HG03095 (cell line): ENCODE measurements around the gene DMRT1.
"Not testable (repeated sequence)": the region's sequence is repeated elsewhere in the genome, so short reads cannot be mapped to it uniquely, and the experiment has no call there.

Source experiments
- ATAC-seq: cut with Tn5 transposase; IDR thresholded peaks from one replicate; pipeline ENCODE4 v1.9.1; 2021; ENCODE audit warnings: moderate library complexity; ENCODE audit not compliant: unreplicated experiment

Gene DMRT1

DNA sequence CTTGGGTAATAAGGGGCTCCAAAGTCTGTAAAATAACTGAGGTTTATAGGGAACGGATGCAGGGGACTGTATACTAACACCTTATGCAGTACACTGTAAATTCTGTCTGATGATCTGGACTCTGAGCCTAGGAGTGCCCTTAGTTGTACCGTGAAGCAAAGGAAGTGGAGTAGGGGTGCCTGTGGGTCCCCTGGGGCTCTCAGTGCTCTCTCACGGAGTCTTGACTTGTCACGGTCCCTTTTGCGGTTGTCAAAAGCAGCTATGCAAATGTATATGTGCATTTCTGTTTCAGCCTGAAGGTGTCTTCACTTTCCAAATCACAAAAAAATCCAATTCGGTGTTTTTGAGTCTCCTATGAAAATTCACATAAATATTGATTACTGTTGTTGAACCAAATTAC is 17.8 kb downstream of the DMRT1 start:
- peak; percentile 100 for ATAC-seq

DNA sequence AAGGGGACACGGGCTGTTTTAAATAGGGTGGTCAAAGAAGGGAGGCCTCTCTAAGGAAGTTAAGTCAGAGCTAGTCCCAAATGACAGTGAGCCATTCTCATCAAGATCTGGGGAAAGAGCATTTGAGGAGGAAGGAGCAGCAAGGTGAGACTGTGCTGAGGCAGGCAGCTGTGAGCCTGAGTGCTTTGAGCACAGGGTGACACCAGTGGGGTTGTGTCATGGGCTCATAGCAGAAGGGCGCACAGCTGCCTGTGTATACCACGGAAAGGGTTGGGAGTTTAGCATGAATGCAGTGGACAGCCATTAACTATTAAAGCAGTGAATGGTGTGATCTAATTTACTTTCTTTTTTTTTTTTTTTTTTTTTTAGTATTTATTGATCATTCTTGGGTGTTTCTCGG is 19.2 kb downstream of the DMRT1 start:
- ATAC-seq = no peak

DNA sequence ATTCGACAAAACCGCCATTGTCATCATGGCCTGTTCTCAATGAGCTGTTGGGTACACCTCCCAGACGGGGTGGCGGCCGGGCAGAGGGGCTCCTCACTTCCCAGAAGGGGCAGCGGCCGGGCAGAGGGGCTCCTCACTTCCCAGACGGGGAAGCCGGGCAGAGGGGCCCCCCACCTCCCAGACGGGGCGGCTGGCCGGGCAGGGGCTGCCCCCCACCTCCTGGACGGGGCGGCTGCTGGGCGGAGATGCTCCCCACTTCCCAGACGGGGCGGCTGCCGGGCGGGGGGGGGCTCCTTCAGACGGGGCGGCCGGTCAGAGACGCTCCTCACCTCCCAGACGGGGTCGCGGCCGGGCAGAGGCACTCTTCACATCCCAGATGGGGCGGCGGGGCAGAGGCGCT is 20.0 kb downstream of the DMRT1 start:
- not testable (repeated sequence) for ATAC-seq

DNA sequence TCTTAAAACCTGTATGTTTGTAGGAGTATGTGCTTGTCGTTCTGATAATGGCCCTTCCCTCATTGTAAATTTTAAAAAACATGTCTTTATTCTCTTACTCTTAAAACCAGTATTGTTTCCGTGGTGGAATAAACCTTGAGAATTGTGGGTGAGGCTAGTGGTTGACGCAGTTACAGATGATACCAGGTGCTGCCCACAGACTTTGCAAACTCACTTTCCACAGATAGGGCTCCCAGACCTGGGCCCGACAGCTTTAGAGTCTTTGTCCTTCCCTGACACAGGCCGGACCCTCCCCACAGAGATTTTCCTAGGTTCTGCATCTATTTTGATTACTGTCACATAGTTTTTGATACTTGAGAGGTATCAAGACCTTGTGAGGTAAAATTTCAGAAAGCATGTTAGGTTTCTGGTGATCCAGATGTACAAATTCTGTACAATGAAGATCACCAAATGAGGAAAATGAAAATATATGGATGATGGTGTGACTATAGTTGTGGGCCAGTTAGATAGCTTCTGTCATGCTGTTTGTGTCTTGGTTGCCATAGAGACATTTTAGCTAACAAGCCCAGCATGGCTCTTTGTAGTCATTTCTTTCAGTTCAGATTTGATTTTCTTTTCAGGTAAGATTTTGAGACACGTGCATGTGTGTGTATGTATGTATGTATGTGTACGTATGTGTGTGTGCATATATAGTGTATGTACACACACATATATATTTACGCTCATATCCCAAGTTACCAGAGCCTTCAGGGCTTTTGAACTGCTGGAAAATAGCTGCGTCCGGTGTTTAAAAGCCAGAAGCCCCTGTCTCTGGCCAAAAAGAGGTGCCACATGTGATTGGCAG is 33.8 kb downstream of the DMRT1 start:
- no peak for ATAC-seq

DNA sequence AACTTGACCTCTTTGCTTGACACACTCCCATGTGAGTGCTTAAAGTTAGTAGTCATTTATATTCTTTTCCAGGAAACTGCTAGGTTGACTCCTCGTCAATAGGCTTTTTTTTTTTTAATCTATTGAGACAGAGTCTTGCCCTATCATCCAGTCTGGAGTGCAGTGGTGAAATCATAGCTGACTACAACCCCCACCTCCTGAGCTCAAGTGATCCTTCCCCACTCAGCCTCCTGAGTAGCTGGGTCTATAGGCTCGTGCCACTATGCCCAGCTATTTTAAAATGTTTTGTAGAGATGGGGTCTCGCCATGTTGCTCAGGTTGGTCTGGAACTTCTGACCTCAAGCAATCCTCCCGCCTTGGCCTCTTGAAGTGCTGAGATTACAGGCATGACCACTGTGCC is 34.9 kb downstream of the DMRT1 start:
- no peak for ATAC-seq

DNA sequence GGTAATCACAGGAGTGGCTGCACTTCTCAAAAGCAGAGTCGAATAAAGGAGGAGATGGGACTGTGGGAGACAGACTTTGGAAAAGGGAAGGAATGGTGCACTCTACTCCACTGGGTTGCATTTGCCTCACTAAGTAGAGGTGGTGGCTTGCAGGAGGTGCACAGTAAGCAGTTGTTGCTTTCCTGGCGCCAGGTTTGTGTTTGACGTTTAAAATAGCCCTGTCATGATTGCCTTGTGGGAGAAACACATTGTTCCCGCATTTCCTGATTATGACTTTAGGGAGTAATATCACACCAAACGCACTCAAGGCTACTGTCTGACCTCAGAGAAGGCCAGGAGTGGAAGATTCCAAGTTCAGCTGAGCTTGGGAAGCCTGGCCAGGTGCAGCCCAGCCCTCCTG is 36.7 kb downstream of the DMRT1 start:
- ATAC-seq = no peak

DNA sequence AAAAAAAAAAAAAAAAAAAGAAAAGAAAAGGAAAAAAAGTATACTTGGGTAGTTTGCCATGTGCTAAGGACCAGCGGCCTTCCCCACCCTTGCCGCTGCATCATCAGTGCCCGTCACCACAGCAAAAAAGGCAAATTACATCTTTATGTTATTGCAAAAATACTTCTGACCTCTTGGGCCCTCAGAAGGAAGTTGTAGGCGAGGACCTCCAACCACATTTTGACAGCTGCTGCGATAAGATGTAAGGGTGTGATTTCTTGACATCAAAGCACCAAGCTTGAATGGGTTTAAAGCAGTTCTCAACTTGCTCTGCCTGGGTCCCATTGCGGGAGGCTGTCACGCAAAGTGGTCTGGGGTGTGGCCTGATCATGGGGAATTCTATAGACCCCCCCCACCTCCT is 39.2 kb downstream of the DMRT1 start:
- no peak for ATAC-seq

DNA sequence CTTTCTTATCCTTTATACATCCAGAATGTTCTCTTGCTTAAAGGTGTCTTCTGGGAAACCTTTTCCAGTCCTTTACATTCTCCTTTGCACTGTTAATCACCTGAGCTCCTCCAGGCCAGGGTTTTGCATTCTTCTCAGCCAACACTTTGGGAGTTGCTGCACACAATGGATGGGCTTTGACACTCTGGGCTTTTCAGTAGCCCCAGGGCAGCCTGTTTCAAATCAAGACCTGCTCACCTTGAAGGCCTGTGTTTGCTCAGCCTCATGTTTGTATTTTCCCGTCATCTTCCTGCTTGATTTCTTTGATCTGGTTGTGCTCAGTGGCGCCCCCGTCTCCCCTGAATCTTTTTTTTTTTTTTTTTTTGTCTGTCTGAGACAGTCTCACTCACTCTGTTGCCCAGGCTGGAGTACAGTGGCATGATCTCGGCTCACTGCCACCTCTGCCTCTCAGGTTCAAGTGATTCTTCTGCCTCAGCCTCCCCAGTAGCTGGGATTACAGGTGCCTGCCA is 41.0 kb downstream of the DMRT1 start:
- ATAC-seq = no peak

DNA sequence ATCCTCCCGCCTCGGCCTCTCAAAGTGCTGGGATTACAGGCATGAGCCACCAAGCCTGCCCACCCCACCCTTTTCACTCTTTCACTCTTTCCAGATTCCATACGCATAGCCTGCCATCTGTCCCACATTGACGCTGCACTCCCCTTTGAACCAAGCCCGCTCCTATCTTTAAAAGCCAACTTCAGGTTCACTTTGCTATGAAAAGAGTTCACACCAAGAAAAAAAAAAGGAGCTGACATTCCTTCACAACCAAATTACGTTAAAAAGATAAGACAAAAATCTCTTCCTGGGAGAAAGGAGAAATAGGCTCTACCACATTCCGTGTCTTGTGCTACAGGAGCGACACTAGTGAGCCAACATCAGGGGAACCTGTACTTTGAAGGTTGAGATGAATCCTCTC is 41.5 kb downstream of the DMRT1 start:
- ATAC-seq = no peak

DNA sequence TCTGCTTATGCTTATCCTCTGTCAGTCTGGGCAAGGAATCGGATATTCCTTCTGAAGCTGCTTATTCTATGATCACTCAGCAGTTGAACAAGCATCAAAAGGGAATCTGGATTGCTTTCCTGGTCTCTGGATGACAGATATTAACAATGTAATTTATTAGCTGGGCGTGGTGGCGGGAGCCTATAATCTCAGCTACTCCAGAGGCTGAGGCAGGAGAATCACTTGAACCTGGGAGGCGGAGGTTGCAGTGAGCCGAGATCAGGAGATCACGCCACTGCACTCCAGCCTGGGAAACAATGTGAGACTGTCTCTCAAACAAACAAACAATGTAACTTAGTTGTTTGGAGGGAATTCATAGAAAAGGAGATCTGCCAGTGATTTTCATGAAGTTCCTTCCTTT is 45.4 kb downstream of the DMRT1 start:
- no peak for ATAC-seq

DNA sequence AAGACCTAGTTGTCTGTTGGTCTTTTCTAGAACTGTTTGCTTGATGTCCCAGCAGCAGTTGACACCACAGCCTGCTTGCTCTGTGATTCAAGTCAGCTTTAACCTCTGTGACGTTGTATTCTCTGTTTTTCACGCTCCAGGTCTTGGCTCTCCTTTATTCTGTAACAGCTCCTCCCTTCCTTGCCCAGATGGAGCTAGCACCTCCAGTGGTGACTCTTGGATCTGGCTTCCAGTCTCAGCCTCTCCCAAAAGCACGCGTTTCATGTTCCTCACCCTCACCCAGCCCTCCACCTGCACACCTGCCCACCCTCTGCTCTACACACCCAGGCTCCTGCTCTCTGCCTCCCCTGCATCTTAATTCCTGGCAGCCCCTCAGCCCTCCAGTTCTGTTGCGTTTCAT is 50.6 kb downstream of the DMRT1 start:
- ATAC-seq = no peak

DNA sequence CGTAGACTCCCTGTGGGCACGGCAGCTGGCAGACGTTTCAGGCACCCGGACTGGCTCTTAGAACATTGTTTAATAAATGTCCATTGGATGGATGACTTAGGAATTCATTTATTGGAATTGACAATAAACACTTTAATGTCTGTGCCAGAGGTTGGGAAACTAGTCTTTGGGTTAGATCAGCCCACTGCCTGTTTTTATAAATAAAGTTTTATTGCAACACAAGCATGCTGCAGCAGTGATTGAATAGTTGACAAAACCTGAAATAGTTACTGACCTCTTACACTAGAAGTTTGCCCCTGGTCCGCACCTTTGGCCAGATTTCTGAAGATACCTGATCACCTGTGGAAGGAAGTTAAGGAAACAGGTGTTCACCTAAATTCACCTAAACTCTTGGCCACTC is 51.6 kb downstream of the DMRT1 start:
- ATAC-seq = no peak

DNA sequence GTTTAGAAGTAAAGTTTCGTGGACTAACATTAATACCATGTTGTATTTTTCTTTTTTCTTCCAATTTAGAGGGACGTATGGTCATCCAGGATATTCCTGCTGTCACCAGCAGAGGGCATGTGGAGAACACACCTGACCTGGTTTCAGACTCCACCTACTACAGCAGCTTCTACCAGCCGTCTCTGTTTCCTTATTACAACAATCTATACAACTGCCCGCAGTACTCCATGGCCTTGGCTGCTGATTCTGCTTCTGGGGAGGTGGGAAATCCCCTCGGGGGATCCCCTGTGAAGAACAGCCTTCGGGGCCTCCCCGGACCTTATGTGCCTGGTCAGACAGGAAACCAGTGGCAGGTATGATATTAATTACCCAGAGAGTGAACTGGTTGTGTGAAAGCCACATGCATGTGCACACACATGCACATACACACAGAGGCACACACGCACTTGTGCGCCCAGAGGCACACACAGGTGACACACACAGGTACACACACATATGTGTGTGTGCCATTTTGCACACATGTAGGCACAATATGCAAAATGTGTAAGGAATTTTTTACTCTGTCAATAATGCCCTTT is 52.4 kb downstream of the DMRT1 start:
- ATAC-seq = peak; percentile 94

DNA sequence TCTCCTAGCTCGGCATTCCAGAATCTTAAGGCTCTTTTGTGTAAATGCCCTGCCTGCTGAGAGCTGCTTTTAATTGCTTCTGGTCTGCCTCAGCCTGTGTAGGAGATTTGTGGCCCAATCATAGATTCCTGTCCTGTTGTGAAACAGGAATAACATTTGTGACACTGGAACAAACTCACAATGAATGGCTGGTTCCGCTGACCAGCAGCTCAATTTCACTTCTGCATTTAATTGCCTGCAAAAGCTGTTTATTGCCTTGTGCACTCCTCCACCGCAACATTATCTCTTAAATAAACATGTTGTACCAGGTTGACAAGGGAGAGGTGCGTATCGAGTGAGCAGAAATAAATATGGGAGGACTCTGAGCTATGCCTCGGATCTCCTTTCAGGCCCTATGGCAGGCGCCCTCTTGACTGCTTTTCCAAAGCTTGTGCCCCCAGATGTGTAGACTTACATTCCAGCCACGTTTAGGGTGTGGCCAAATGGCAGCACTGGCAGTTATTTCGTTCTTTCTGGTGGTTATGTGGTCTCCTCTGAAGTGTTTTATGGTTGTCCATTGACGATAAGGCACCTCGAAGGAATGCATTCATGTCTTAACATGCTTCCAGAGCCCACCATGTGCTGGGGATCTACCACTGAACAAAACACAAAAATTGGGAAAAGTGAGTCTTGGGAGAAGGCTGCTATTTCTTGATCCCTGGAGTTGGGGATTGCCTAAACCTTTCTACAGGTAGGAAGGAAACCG is 58.1 kb downstream of the DMRT1 start:
- no peak for ATAC-seq

DNA sequence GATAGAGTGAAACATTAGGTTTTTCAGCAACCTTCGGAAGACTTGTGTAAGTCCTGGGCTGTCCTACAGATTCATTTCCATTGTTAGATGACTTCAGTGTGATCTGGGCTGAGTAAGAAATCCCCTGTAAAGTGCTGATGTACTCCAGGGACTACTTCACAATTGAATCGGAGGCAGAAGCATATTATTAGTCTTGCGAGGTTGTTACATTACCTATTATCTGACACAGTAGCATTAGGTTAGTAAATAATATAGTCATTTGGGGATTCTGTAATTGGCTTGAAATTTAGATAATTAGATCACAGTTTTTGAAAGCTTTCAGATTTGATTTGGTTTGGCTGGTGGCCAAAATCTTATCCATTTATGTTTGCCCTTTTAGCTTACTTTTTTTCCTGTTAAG is 62.4 kb downstream of the DMRT1 start:
- ATAC-seq = no peak

DNA sequence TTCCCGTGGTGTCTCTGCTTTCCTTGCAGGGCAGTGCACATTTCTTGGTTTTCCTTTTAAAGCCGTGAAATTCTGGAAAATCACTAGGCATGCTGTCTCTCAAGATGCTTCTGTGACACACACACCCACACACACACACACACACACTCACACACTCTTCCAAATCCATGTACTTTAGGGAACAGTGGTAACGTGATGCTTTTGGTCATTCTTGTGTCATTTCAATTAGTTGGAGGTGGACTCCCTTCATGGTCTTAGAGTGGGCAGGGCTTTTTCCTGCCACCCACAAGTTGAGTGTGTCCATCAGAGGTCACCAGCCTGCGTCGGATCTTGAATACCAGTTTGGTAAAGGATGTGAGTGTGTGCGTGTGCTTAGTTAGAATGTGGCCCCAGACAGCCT is 64.4 kb downstream of the DMRT1 start:
- ATAC-seq = no peak

DNA sequence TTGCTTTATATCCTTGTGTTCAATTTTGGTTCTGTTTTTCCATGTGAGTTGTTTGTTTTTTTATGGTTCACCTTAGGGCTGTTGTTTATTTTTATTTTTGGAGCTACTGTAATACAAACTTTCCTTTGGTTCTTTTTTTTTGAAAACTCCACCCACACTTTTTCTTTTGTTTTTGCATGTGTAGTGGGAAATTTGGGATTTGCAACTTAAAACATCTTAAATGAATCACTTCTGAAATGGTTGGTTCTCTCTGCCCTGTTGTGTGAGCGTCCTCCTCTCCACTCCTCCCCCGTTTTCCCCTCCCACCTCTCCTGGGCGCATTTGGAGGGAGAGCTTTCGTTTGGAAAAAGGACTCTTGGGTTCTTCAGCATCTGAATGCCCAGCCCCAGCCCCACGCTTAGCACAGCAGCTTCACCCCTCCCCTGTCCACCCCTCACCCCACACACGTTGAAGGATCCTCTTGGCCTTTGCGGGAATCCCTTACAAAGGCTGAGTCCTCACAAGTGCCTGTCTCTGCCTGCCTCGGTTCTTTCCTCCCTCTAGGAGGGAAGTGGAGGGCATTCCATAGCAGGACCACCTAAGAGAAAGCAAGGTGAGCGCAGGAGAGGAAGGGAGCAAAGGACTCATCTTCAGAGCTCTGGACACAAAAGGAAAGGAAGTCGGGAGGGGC is 67.2 kb downstream of the DMRT1 start:
- no peak for ATAC-seq

DNA sequence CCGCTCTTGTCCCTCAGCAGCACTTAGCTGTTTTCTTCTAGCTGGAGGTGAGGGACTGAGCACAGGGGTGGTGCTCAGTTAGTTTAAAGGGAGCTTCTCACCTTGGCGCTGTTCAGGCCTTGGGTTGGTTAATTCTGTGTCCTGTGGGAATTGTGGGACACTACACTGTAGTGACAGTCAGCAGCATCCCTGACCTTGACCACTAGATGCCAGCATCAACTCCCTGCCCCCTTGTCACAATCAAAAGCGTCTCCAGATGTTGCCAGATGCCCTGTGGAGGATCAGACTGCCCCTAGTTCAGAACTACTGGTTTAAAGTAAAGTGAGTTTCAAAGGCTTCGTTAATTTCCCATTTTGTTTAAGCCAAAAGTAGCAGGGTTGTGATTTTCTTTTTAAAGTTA is 69.5 kb downstream of the DMRT1 start:
- no peak for ATAC-seq

DNA sequence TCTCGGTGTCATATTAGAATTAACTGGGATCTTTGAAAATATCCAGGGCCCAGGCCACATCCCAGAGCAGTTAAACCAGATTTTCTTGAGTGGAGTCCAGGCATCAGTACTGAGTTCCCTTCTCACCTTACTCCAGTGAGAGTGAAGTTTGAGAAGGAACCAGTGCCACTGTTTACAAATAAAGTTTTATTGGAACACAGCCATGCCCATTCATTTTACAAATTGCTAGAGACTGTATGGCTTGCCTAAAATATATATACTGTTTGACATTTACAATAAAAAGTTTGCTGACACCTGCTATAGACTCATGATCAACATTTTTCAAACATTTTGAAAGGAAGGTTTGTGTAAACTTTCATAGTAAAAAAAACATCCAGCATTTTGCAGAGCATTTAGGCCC is 71.3 kb downstream of the DMRT1 start:
- ATAC-seq = no peak

DNA sequence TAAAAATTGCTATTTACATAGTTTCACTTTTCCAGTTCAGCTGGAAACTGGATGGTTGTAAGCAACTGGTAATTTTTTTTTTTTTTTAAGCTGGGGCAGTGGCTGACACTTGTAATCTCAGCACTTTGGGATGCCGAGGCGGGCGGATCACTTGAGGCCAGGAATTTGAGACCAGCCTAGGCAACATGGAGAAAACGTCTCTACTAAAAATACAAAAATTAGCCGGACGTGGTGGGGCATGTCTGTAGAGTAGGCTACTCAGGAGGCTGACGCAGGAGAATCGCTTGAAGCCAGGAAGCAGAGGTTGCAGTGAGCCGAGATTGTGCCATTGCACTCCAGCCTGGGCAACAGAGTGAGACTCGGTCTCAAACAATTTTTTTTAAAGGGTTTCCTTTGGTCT is 72.0 kb downstream of the DMRT1 start:
- ATAC-seq = not testable (repeated sequence)

DNA sequence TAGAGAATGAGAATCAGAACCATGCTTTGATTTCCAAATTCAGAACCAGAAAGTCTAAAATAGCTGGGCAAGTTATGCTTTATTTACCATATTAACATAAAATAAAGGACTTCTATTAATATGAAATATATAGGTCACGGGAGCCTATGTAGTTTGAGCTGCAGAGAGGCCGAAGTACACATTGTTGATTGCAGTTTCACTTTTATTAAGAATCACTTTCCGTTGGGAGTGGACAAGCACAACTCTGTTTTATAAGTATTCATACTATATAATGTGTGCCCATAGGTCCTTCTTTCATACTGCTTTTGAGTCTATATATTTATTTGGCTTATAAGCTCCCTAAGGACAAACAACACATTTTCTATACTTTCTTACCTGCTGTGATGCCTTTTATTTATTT is 76.2 kb downstream of the DMRT1 start:
- no peak for ATAC-seq
